B cell (primary cell): ENCODE data around the gene ZNF556.

Experiments
- EZH2 ChIP-seq: IDR thresholded peaks from 2 replicates; pipeline ENCODE4 v1.6.1; 2012; ENCODE audit warnings: borderline replicate concordance, low read depth, mild to moderate bottlenecking, moderate library complexity, low read length; ENCODE audit not compliant: insufficient read depth, poor library complexity, severe bottlenecking
- TF ChIP-seq, protein P1 (sequence below): fragments of 200-600 bp; IDR thresholded peaks from one replicate; pipeline ENCODE4 v1.8.0; 2022; ENCODE audit warnings: antibody characterized with exemption, mild to moderate bottlenecking

DNA sequence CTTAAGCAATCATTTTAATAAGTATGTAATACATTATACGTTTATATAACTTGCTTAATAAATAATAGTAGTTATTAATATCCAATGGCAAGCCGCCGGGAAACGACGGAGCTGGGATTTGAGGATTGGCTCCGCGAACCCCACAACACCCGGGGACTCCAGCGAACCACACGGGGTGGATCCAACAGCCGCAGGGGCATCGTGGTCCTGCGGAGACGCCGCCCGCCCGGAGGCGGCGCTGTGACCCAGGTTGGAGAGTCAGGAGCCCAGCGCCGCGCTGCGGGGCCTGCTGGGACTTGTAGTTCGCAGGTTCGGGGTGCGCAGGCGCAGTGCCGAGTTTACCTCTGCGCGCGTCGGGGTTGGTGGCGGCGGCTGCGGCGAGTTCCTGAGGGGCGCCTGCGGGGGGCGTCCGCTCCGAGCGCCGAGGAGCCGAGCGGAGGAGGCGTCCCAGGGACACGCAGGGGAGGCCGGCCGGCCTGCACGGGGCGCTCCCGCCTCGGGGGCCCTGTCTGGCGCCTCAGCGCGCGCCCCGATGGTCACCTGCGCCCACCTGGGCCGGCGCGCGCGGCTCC is 47.5 kb upstream of the ZNF556 start, which contains the start of gene ZNF554:
- TF ChIP-seq, protein P1, sequence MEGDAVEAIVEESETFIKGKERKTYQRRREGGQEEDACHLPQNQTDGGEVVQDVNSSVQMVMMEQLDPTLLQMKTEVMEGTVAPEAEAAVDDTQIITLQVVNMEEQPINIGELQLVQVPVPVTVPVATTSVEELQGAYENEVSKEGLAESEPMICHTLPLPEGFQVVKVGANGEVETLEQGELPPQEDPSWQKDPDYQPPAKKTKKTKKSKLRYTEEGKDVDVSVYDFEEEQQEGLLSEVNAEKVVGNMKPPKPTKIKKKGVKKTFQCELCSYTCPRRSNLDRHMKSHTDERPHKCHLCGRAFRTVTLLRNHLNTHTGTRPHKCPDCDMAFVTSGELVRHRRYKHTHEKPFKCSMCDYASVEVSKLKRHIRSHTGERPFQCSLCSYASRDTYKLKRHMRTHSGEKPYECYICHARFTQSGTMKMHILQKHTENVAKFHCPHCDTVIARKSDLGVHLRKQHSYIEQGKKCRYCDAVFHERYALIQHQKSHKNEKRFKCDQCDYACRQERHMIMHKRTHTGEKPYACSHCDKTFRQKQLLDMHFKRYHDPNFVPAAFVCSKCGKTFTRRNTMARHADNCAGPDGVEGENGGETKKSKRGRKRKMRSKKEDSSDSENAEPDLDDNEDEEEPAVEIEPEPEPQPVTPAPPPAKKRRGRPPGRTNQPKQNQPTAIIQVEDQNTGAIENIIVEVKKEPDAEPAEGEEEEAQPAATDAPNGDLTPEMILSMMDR = peak; percentile 95
- TF ChIP-seq EZH2 = no peak
